Astrocyte of the cerebellum (primary cell): ENCODE results near the gene USF2.

Experiments used
- DNase-seq: peaks from one replicate; pipeline ENCODE4 v3.0.0-alpha.2; 2011; ENCODE audit warnings: low read depth
- H3K4me3 ChIP-seq: 2 replicates; pipeline ENCODE4 v1.5.1; 2011; ENCODE audit warnings: mild to moderate bottlenecking, low read depth, low read length, moderate library complexity
- CTCF ChIP-seq: IDR thresholded peaks from 2 replicates; pipeline ENCODE4 v1.5.1; 2012; ENCODE audit warnings: low read length, low read depth, moderate library complexity, mild to moderate bottlenecking; ENCODE audit errors: missing control alignments
- in situ Hi-C: cut with HindIII; loops from 2 replicates; pipeline ENCODE4 v1.10.0; 2017; ENCODE audit warnings: low sequenced_read_pairs

The USF2 gene

GRCh38 chr19:35313587-35313986, 44.8 kb downstream of the USF2 start:
- in situ Hi-C loops = no loop called here
- TF ChIP-seq CTCF = no peak
- no peak for DNase-seq
- H3K4me3 ChIP-seq = no peak overlapping the region

GRCh38 chr19:35314031-35314430, 45.3 kb downstream of the USF2 start:
- DNase-seq = no peak
- in situ Hi-C loops = no loop called here
- TF ChIP-seq CTCF = no peak
- H3K4me3 ChIP-seq = no peak overlapping the region

GRCh38 chr19:35314858-35315470, 46.2 kb downstream of the USF2 start:
- TF ChIP-seq CTCF = no peak

GRCh38 chr19:35315883-35316282, 47.1 kb downstream of the USF2 start:
- DNase-seq = no peak
- H3K4me3 ChIP-seq = no peak overlapping the region
- no peak for TF ChIP-seq CTCF
- in situ Hi-C loops = no loop called here

More at GRCh38 chr19:35314858-35315470, 46.2 kb downstream of the USF2 start:
- DNase-seq = no peak
- H3K4me3 ChIP-seq = no peak overlapping the region
- in situ Hi-C loops = no loop called here

- DNase-seq = no peak
- in situ Hi-C loops = no loop called here
- H3K4me3 ChIP-seq = no peak overlapping the region
- TF ChIP-seq CTCF = no peak
Measured at GRCh38 chr19:35316560-35316959, 47.8 kb downstream of the USF2 start.

- no peak overlapping the region for H3K4me3 ChIP-seq
- DNase-seq = no peak
- in situ Hi-C loops = no loop called here
- no peak for TF ChIP-seq CTCF
Measured at GRCh38 chr19:35317464-35318043, 48.8 kb downstream of the USF2 start.
